ENCODE results near the gene RAB38. TPM values are rescaled to one million over a fixed set of nuclear protein-coding genes. Genes with fewer than 3 reads are reported as not detected.

The RAB38 gene
- total RNA-seq, 1 experiment from 2014 or later = 0.15 TPM

- H3K36me3 ChIP-seq (ENCODE audit: control insufficient read depth, insufficient read depth, low read length) = no peaks in the 10 kb centered on the region
- ChIA-PET POLR2A (no interaction called here), CTCF (no interaction called here)
- no peak for TF ChIP-seq REST (IDR thresholded peaks at IDR 0.05; ENCODE audit: insufficient read depth in 1 of 2, low read depth in 2 of 2, low read length in 1 of 2)
- TF ChIP-seq TCF7L2 (IDR thresholded peaks at IDR 0.05; ENCODE audit: low read depth, low read length) = no peak
- TF ChIP-seq, protein P1, sequence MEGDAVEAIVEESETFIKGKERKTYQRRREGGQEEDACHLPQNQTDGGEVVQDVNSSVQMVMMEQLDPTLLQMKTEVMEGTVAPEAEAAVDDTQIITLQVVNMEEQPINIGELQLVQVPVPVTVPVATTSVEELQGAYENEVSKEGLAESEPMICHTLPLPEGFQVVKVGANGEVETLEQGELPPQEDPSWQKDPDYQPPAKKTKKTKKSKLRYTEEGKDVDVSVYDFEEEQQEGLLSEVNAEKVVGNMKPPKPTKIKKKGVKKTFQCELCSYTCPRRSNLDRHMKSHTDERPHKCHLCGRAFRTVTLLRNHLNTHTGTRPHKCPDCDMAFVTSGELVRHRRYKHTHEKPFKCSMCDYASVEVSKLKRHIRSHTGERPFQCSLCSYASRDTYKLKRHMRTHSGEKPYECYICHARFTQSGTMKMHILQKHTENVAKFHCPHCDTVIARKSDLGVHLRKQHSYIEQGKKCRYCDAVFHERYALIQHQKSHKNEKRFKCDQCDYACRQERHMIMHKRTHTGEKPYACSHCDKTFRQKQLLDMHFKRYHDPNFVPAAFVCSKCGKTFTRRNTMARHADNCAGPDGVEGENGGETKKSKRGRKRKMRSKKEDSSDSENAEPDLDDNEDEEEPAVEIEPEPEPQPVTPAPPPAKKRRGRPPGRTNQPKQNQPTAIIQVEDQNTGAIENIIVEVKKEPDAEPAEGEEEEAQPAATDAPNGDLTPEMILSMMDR (IDR thresholded peaks at IDR 0.05) = no peak
- TF ChIP-seq SIN3A (IDR thresholded peaks at IDR 0.05; ENCODE audit: borderline replicate concordance, insufficient read depth, low read depth, low read length) = no peak
- no peak for TF ChIP-seq POLR2AphosphoS5 (IDR thresholded peaks at IDR 0.05; ENCODE audit: low read depth, low read length)
- intact Hi-C loops (cut with micrococcal nuclease; ENCODE audit: unreplicated experiment) (no loop called here), in situ Hi-C loops (cut with HindIII; ENCODE audit: low pct_unique_long_range_greater_than_20kb, low sequenced_read_pairs) (no loop called here)
- no peak for DNase-seq (ENCODE audit: low read depth, low spot score)
- no peak for ATAC-seq
- no peaks in the 10 kb centered on the region for H3K9me3 ChIP-seq (ENCODE audit: control insufficient read depth, insufficient read depth, low read depth, low read length)
- BruUV-seq (replicated peaks) = no TSS peak
- no peaks in the 10 kb centered on the region for H3K4me1 ChIP-seq (ENCODE audit: control insufficient read depth, insufficient read depth, low read length)
- no peaks in the 10 kb centered on the region for H3K27me3 ChIP-seq (ENCODE audit: control insufficient read depth, insufficient read depth, low read length)
- no peak overlapping the region for H3K27ac ChIP-seq (ENCODE audit: low read length)
- no peak overlapping the region for H3K4me3 ChIP-seq (ENCODE audit: low read depth in 2 of 2, low read length in 2 of 2)
These were observed 29.1 kb downstream of the RAB38 start for GRCh38 chr11:88146106-88146505.

DNA sequence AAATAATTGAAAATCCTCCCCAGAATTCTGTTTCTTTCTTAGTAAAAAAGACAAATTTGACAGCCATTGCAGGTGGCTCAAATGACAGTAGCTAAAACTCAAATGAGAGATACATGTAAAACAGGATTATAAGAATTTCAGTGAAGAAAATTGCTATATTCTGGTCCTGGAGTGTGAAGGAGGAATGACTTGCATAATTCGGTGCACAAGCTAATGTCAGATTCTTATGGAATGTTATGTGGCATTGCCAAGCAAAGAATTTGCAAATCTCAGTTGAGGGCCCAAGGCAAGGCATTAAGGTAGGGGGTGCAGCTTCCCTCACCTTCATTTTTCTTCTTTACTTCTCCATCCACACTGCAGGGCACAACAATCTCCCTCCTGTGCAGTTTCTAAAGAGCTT, 35.4 kb downstream of the RAB38 start:
- H3K27ac ChIP-seq (ENCODE audit: low read length) = no peak overlapping the region
- ATAC-seq = no peak
- in situ Hi-C loops (cut with HindIII; ENCODE audit: low pct_unique_long_range_greater_than_20kb, low sequenced_read_pairs) (no loop called here), intact Hi-C loops (cut with micrococcal nuclease; ENCODE audit: unreplicated experiment) (no loop called here)
- CTCF ChIA-PET = no interaction called here
- no peaks in the 10 kb centered on the region for H3K27me3 ChIP-seq (ENCODE audit: control insufficient read depth, insufficient read depth, low read length)
- H3K9me3 ChIP-seq (ENCODE audit: control insufficient read depth, insufficient read depth, low read depth, low read length) = no peaks in the 10 kb centered on the region
- BruUV-seq (replicated peaks) = no TSS peak
- no peak for TF ChIP-seq REST (IDR thresholded peaks at IDR 0.05; ENCODE audit: insufficient read depth in 1 of 2, low read depth in 2 of 2, low read length in 1 of 2)
- TF ChIP-seq TCF7L2 (IDR thresholded peaks at IDR 0.05; ENCODE audit: low read depth, low read length) = no peak
- no peak for TF ChIP-seq POLR2AphosphoS5 (IDR thresholded peaks at IDR 0.05; ENCODE audit: low read depth, low read length)
- TF ChIP-seq, protein P1 (IDR thresholded peaks at IDR 0.05) = no peak
- TF ChIP-seq SIN3A (IDR thresholded peaks at IDR 0.05; ENCODE audit: borderline replicate concordance, insufficient read depth, low read depth, low read length) = no peak
- POLR2A ChIA-PET = no interaction called here
- no peak for DNase-seq (ENCODE audit: low read depth, low spot score)
- H3K4me3 ChIP-seq (ENCODE audit: low read depth in 2 of 2, low read length in 2 of 2) = no peak overlapping the region
- no peaks in the 10 kb centered on the region for H3K4me1 ChIP-seq (ENCODE audit: control insufficient read depth, insufficient read depth, low read length)
- H3K36me3 ChIP-seq (ENCODE audit: control insufficient read depth, insufficient read depth, low read length) = no peaks in the 10 kb centered on the region
